Gastrocnemius medialis (tissue), 4 donors: ENCODE measurements around the gene PML.

Source experiments
- POLR2A ChIP-seq, 2 donors: fragments of 450-650 bp; IDR thresholded peaks; one replicate each; pipeline ENCODE4 v1.6.1; 2017; ENCODE audit warnings: antibody characterized with exemption in 2 of 2, mild to moderate bottlenecking in 2 of 2, moderate library complexity in 2 of 2
- TF ChIP-seq, protein P1 (sequence below), 5 experiments: fragments of 450-650 bp in 3 of 5; fragments of 200-600 bp in 2 of 5; sonication (generic) in 2 of 5; IDR thresholded peaks in 4 of 5; conservative IDR thresholded peaks in 1 of 5; 1 replicate in 4 of 5; 2 replicates in 1 of 5; pipeline ENCODE4 v1.5.1; 2016 to 2019; ENCODE audit warnings: antibody characterized with exemption in 5 of 5, mild to moderate bottlenecking in 3 of 5, moderate library complexity in 3 of 5

DNA sequence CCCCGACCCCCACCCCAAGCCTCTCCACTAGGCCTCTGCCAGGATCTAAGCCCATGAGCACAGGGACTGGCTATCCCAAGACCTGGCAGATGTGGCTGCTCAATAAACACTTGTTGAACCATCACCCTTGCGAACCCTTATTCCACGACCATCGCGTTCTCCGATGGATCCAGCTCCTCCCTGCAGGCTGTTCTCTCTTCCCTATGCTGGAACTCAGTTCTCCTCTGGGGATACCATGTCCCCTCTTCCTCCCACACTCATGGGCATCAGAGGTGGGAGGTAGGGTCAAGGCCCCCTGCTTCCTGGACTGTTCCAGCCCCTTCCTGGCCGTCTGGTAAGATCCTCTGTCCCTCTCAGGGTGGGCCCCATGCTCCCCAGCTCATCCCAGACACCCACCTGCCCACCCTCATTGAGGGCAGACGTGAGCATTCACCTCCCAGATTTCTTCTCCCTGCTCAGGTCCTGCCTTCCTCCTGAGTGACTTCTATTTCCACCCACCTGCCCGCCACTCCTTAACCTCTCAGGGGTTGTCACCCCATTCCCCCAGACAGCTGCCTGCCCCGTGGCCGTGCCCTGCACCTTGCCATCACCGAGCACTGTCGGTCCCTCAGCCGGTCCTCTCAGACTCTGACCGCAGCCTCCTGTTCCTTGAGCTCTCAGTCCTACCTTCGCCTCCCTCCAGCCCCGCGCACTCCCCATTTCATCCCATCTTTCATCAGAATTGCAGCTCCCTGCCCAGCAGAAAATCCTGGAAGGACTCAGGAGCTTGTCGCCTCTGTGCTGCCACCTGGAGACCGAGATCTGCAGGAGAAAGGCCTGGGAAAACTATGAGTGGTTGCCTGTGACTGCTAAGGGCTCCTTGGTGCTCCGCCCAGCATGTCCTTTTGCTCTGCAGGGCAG, 42.0 kb downstream of the PML start:
- TF ChIP-seq, protein P1, sequence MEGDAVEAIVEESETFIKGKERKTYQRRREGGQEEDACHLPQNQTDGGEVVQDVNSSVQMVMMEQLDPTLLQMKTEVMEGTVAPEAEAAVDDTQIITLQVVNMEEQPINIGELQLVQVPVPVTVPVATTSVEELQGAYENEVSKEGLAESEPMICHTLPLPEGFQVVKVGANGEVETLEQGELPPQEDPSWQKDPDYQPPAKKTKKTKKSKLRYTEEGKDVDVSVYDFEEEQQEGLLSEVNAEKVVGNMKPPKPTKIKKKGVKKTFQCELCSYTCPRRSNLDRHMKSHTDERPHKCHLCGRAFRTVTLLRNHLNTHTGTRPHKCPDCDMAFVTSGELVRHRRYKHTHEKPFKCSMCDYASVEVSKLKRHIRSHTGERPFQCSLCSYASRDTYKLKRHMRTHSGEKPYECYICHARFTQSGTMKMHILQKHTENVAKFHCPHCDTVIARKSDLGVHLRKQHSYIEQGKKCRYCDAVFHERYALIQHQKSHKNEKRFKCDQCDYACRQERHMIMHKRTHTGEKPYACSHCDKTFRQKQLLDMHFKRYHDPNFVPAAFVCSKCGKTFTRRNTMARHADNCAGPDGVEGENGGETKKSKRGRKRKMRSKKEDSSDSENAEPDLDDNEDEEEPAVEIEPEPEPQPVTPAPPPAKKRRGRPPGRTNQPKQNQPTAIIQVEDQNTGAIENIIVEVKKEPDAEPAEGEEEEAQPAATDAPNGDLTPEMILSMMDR (IDR thresholded peaks at IDR 0.05 in 4 of 5, conservative IDR thresholded peaks at IDR 0.05 in 1 of 5) = peak in 2 of 5 experiments; percentile 25 to 29
- TF ChIP-seq POLR2A (IDR thresholded peaks at IDR 0.05) = no peak
